Gastroesophageal sphincter (tissue), 4 donors: ENCODE measurements around the gene STIM2. TPM values are rescaled to one million over a fixed set of nuclear protein-coding genes. Genes with fewer than 3 reads are reported as not detected.

Experiments
- ATAC-seq: fragments of 150-250 bp; one replicate; pipeline ENCODE4 v1.9.1; 2016; ENCODE audit warnings: mild to moderate bottlenecking, moderate library complexity
- H3K27ac ChIP-seq, 4 donors: fragments of 200-600 bp; sonication (generic) in 3 of 4; 1 replicate in 3 of 4; 2 replicates in 1 of 4; pipeline ENCODE4 v1.5.1; 2016 to 2019
- H3K27me3 ChIP-seq: fragments of 200-600 bp; sonication (generic); one replicate; pipeline ENCODE4 v1.5.1; 2019
- H3K36me3 ChIP-seq, 2 donors: fragments of 200-600 bp; sonication (generic); one replicate each; pipeline ENCODE4 v1.5.1; 2019; ENCODE audit warnings: control low read depth in 1 of 2
- H3K4me1 ChIP-seq, 3 donors: fragments of 200-600 bp; sonication (generic); 1 replicate in 2 of 3; 2 replicates in 1 of 3; pipeline ENCODE4 v1.5.1; 2016 to 2019; ENCODE audit warnings: control low read depth in 2 of 3
- H3K4me3 ChIP-seq, 2 donors: fragments of 200-600 bp; sonication (generic); one replicate each; pipeline ENCODE4 v1.5.1; 2019; ENCODE audit warnings: mild to moderate bottlenecking in 1 of 2, moderate library complexity in 1 of 2
- H3K9me3 ChIP-seq, 3 donors: fragments of 200-600 bp; sonication (generic); one replicate each; pipeline ENCODE4 v1.5.1; 2017 to 2019; ENCODE audit warnings: control low read depth in 2 of 3
- CTCF ChIP-seq, 4 experiments: fragments of 200-600 bp in 2 of 4; fragments of 450-650 bp in 2 of 4; sonication (generic) in 1 of 4; IDR thresholded peaks; one replicate each; pipeline ENCODE4 v1.5.1; 2017 to 2019; ENCODE audit warnings: antibody characterized with exemption in 4 of 4, mild to moderate bottlenecking in 2 of 4, moderate library complexity in 2 of 4
- EP300 ChIP-seq: sonication (generic); formaldehyde crosslinking; IDR thresholded peaks from one replicate; pipeline ENCODE4 v1.6.1; 2017; ENCODE audit warnings: antibody characterized with exemption, mild to moderate bottlenecking
- POLR2A ChIP-seq, 2 donors: fragments of 450-650 bp; IDR thresholded peaks; one replicate each; pipeline ENCODE4 v1.6.1; 2017; ENCODE audit warnings: antibody characterized with exemption in 2 of 2, mild to moderate bottlenecking in 2 of 2, moderate library complexity in 1 of 2
- POLR2AphosphoS5 ChIP-seq: sonication (generic); formaldehyde crosslinking; IDR thresholded peaks from one replicate; pipeline ENCODE4 v1.6.1; 2017; ENCODE audit warnings: antibody characterized with exemption
- WGBS, 2 donors: methylation state at CpG; one replicate each; pipeline ENCODE4 v1.1.5; 2018; ENCODE audit warnings: low coverage in 1 of 2; 5-methylcytosine and 5-hydroxymethylcytosine counted together
- total RNA-seq, 4 donors: library from RNA; depleted of rRNA; stranded (reverse); fragments of >200 nt; gene quantifications; one replicate each; pipeline ENCODE4 v1.1.0, GENCODE V29; 2016

The STIM2 gene
- total RNA-seq, 4 donors from 2014 or later: 8.4 to 11.6 (median 10.5) TPM

DNA sequence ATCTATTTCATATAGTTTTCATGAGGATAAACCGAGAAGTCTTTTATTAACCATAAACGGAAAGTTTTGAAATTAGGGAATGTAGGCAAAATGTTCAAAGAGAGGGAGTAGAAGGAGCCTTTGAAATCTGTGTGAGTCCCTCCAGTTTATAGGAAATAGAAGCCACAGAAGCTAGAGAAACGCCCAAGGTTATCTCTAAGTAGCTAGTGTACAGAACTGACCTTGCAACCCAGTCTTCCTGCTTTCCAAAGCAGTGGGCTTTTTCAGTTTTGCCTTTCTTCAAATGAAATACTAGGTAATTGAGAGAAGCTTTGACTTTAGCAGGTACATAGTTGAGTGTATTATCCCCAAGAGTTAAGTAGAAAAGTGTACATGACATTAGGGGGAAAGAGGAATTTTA lies 39.4 kb downstream of the STIM2 start:
- H3K27ac ChIP-seq: no peak overlapping the region
- no peaks in the 10 kb centered on the region for H3K9me3 ChIP-seq
- H3K4me3 ChIP-seq: no peak overlapping the region
- H3K36me3 ChIP-seq: no peaks in the 10 kb centered on the region
- no peak for ATAC-seq
- 73 to 87% methylated on average over 3 of the region's 3 CpGs for WGBS, 2 donors
- no peaks in the 10 kb centered on the region for H3K27me3 ChIP-seq
- H3K4me1 ChIP-seq: no peaks in the 10 kb centered on the region
- TF ChIP-seq POLR2A (IDR thresholded peaks at IDR 0.05): no peak
- TF ChIP-seq CTCF (IDR thresholded peaks at IDR 0.05): no peak
- no peak for TF ChIP-seq EP300
- no peak for TF ChIP-seq POLR2AphosphoS5

GRCh38 chr4:26900765-26901164 lies 40.1 kb downstream of the STIM2 start:
- H3K27ac ChIP-seq: no peak overlapping the region
- no peaks in the 10 kb centered on the region for H3K36me3 ChIP-seq
- 88 to 100% methylated on average over 2 of the region's 2 CpGs for WGBS, 2 donors
- no peak overlapping the region for H3K4me3 ChIP-seq
- no peaks in the 10 kb centered on the region for H3K9me3 ChIP-seq
- ATAC-seq: no peak
- no peaks in the 10 kb centered on the region for H3K27me3 ChIP-seq
- TF ChIP-seq CTCF (IDR thresholded peaks at IDR 0.05) (no peak), EP300 (no peak), POLR2AphosphoS5 (no peak), POLR2A (IDR thresholded peaks at IDR 0.05) (no peak)
- H3K4me1 ChIP-seq: no peaks in the 10 kb centered on the region

GRCh38 chr4:26905172-26905571 lies 44.5 kb downstream of the STIM2 start:
- Histone ChIP-seq H3K4me1 (no peaks in the 10 kb centered on the region), H3K4me3 (no peak overlapping the region), H3K9me3 (no peaks in the 10 kb centered on the region), H3K36me3 (no peaks in the 10 kb centered on the region), H3K27me3 (no peaks in the 10 kb centered on the region), H3K27ac (no peak overlapping the region)
- no peak for ATAC-seq
- TF ChIP-seq EP300: no peak
- TF ChIP-seq POLR2A (IDR thresholded peaks at IDR 0.05): no peak
- no peak for TF ChIP-seq CTCF (IDR thresholded peaks at IDR 0.05)
- TF ChIP-seq POLR2AphosphoS5: no peak
- WGBS, 2 donors: 78 to 89% methylated on average over 2 of the region's 2 CpGs

DNA sequence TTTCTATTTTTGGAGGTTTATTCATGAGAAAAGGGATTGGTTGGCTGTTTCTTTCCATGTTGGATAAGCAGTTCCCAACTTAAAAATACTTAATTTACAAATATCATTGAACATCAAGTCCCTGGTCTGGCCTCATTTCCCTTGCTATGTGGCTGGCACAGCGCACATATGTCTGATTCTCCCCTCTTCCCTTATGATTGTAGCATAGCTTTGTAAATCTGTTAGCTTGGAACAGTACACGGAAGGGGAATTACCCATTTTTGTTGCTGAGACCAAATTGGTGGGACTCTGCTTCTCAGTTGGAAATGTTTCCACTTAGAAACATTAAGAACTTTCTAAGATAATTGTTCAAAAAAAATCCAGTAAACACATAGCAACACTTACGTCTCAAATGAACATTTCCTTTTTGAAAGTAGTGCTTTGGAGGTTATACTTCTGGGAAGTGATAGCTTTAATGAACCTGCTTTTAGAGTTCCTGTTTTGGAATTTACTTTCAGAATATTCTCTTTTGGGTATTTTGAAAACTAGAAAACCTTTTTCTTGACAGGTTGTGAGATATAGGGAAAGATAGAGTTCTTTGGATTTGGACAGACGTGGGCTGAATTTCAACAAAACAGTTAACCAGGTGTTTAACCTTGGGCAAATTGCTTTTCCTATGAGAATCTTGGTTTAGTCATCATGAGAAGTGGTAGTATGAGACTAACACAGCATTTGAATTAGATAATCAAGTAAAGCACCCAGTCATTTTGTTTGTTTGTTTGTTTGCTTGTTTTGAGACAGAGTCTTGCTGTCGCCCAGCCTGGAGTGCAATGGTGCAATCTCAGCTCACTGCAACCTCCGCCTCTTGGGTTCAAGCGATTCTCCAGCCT lies 47.3 kb downstream of the STIM2 start:
- WGBS, 2 donors: 80 to 88% methylated on average over 7 of the region's 7 CpGs
- no peak for TF ChIP-seq EP300
- TF ChIP-seq POLR2AphosphoS5: no peak
- TF ChIP-seq CTCF (IDR thresholded peaks at IDR 0.05): no peak
- no peak for TF ChIP-seq POLR2A (IDR thresholded peaks at IDR 0.05)
- no peaks in the 10 kb centered on the region for H3K4me1 ChIP-seq

GRCh38 chr4:26909369-26909768 lies 48.7 kb downstream of the STIM2 start:
- H3K4me1 ChIP-seq: no peaks in the 10 kb centered on the region
- no peaks in the 10 kb centered on the region for H3K27me3 ChIP-seq
- no peaks in the 10 kb centered on the region for H3K36me3 ChIP-seq
- no peaks in the 10 kb centered on the region for H3K9me3 ChIP-seq
- no peak for TF ChIP-seq POLR2A (IDR thresholded peaks at IDR 0.05)
- TF ChIP-seq POLR2AphosphoS5: no peak
- no peak for TF ChIP-seq CTCF (IDR thresholded peaks at IDR 0.05)
- TF ChIP-seq EP300: no peak
- no peak for ATAC-seq
- no peak overlapping the region for H3K4me3 ChIP-seq
- WGBS, 2 donors: 82 to 84% methylated on average over 5 of the region's 5 CpGs
- no peak overlapping the region for H3K27ac ChIP-seq

More for the DNA sequence above, 47.3 kb downstream of the STIM2 start:
- ATAC-seq: no peak
- Histone ChIP-seq H3K9me3 (no peaks in the 10 kb centered on the region), H3K36me3 (no peaks in the 10 kb centered on the region), H3K4me3 (no peak overlapping the region), H3K27me3 (no peaks in the 10 kb centered on the region), H3K27ac (no peak overlapping the region)
